H1 (cell line): ENCODE measurements around the gene COX7B2. TPM values are rescaled to one million over a fixed set of nuclear protein-coding genes. Genes with fewer than 3 reads are reported as not detected.

Experiments used
- BACH1 ChIP-seq: IDR thresholded peaks from 2 replicates; pipeline ENCODE4 v1.6.1; 2012; ENCODE audit warnings: low read length, improper control_type of control experiment
- polyA plus RNA-seq, 7 experiments: library from polyadenylated mRNA; depleted of rRNA in 3 of 7; stranded (reverse) in 5 of 7; unstranded in 2 of 7; fragments of >200 nt in 5 of 7; fragments of 200-250 nt in 2 of 7; gene quantifications; 1 replicate in 5 of 7; 2 replicates in 1 of 7; 4 replicates in 1 of 7; pipeline versions ENCODE4 v1.2.1 to v1.2.3, GENCODE V29; 2011 to 2013; ENCODE audit warnings: missing spikeins in 2 of 7, mixed read lengths in 2 of 7
- total RNA-seq: library from RNA; stranded (reverse); fragmentation: NEBNext Ultra II Directional; extraction: Animal tissue kit (Norgen Biotek cat#: 25700); gene quantifications from 2 replicates; pipeline ENCODE4 v1.2.1, GENCODE V29; 2021

Gene COX7B2
- total and polyA plus RNA-seq, 2 of the 8 experiments (the other 6 are each of a cell fraction or from before 2014, with no cell fraction given), result not detected

GRCh38 chr4:46836584-46836983 is 72.5 kb downstream of the COX7B2 start (continued):
- no peak for TF ChIP-seq BACH1
- TF ChIP-seq, all 59 proteins: peak for 0
